HG03439 (cell line): Measurements from ENCODE around the gene CENPC.
"Not testable (repeated sequence)": the region's sequence is repeated elsewhere in the genome, so short reads cannot be mapped to it uniquely, and the experiment has no call there.

ENCODE experiments used
- ATAC-seq: cut with Tn5 transposase; IDR thresholded peaks from one replicate; pipeline ENCODE4 v1.9.1; 2021; ENCODE audit warnings: mild to moderate bottlenecking, moderate library complexity; ENCODE audit not compliant: unreplicated experiment

CENPC gene

DNA sequence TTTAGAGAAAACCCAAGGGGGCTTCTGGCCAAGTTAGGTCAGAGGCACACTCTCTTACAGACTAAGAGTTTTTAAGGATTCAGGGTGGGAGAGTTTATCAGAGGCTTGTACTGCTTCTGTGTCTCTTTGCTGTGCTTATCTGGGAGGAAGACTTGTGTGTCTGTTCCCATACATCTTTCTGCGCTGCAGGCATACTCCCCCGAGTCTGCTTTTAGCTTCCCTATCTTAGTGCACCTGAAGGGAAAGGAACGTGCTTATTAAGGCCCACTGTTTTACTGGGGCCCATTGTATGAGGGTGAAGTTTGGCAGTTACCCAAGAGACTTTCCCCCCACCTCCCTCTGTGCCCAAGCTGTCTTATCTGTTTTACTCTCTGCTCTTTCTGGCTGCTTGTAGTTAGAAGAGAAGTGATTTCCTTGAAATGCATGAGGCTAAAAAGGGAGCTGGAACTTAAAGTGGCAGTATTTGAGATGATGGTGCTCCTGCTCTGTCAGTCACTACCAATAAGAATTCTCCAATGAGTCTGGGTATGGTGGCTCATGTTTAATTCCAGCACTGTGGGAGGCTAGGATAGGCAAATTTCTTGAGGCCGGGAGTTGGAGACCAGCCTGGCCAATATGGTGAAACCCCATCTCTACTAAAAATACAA, 7.0 kb upstream of the CENPC start:
- not testable (repeated sequence) for ATAC-seq

- peak; percentile 37 for ATAC-seq
Observed at GRCh38 chr4:67550857-67551256, 5.6 kb upstream of the CENPC start.

DNA sequence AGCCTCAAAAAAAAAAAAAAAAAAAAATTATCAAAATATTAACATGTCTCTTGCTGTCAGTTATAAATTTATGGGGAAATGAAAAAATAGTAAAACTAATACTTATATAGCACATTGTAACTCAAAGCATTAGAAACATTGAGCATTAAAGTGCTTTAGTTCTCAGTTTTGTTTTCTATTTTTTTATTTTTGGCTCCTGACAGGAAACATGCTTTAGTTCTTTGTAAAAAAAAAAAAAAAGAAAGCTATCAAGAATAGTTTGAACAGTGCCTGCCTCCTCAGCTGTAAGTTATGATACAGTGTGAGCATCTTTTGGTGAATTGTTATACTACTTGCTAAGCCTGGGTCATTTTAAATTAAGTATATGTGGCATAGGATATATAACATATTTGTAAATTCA, 5.1 kb upstream of the CENPC start:
- peak; percentile 22 for ATAC-seq

DNA sequence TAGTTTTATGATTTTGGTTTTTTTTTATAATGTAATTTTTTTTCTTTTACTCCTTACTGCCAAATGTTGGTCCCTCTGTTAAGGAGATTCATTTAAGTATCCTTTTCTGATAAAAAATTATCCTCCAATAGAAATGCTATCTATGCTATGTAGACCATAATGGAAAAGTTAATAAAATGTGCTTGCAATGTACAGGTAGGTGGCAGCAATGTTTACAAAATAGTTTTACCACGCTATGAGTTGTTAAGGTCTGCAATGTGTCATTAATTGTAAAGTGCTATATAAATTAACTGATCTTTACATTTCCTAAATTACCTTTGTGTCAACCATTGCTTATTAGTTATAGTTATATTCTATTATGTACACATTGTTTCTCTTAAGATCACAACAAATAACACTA, 3.8 kb upstream of the CENPC start:
- ATAC-seq: peak; percentile 30

DNA sequence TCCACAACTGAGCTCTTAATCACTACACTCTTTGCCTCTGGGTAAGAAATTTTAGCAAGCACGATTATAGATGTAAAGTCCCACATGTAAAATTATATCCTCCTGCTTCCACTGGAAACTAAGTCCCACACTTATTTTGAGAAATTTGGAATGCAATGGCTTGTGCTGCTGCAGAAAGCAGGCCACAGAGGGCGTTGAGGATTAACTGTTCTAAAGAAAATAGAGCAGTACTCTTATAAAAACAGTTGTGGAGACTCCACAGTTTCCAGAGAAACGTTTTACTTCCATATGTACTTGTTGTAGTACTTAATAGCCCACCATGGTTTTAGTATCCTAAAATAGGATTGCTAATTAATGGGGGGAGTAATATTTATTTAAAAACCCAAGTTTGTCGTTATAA, 1.7 kb upstream of the CENPC start:
- ATAC-seq: no peak

- no peak for ATAC-seq
Observed at GRCh38 chr4:67546004-67546356, 677 bp upstream of the CENPC start.

DNA sequence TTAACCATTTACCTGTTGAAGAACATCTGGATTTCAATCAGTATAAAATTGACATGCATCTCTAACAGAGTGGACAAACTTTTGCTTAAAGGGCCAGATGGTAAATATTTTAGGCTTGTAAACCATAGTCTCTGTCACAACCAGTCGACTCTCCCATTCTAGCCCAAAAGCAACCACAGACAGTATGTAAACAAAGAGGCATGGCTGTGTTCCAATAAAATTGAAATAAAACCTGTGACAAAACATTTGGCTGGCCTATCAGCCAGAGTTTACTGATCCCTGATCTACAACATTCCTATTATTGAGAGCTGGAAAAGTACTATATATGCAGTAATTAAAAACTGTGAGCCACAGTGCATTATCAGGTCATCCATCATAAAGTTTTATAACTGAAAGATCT, 3.2 kb downstream of the CENPC start:
- ATAC-seq: no peak

DNA sequence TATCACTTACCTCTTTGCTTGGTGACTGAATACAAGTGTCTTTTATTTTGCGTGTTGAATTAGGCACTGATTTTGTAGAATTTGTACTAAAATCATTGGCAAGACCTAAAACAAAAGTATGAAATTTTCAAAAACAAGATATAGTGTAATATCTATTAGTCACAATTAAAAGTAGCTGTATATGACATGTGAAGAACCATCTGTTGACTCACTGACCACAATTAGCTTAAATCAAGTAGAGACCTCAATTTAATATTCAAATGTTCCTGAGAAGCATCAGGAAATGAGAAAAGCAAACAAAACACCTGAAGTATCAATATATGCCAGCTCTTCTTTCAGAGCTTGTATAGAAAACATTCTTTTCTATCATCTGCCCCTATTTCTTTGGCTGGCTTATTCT, 5.5 kb downstream of the CENPC start:
- ATAC-seq: no peak

- ATAC-seq: no peak
Observed at GRCh38 chr4:67535280-67535840, 9.9 kb downstream of the CENPC start.

GRCh38 chr4:67533112-67533511, 12.2 kb downstream of the CENPC start:
- no peak for ATAC-seq

- not testable (repeated sequence) for ATAC-seq
Observed at GRCh38 chr4:67532397-67532796, 12.9 kb downstream of the CENPC start.

- ATAC-seq: no peak
Observed at GRCh38 chr4:67531379-67531962, 13.8 kb downstream of the CENPC start.

- not testable (repeated sequence) for ATAC-seq
Observed at GRCh38 chr4:67524140-67524539, 21.2 kb downstream of the CENPC start.

GRCh38 chr4:67522851-67523671, 22.2 kb downstream of the CENPC start:
- ATAC-seq: no peak

DNA sequence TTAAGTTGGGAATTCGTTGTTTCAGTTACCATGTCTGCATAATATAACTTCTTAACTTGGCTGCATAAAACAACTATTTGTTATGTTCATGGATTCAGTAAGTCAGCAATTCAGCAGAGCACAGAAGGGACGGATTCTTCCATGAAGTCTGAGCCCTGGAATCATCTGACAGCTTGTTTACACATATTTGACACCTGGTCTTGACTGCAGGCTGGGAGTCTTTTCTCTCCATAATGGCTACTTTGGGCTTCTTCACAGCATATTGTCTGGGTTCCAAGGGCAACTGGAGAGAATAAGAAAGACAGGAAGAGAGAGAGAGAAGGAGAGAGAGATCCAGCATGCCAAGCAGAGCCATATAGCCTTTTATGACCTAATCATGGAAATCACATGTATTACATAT, 23.1 kb downstream of the CENPC start:
- no peak for ATAC-seq

GRCh38 chr4:67521506-67521905, 23.8 kb downstream of the CENPC start:
- peak; percentile 94 for ATAC-seq

DNA sequence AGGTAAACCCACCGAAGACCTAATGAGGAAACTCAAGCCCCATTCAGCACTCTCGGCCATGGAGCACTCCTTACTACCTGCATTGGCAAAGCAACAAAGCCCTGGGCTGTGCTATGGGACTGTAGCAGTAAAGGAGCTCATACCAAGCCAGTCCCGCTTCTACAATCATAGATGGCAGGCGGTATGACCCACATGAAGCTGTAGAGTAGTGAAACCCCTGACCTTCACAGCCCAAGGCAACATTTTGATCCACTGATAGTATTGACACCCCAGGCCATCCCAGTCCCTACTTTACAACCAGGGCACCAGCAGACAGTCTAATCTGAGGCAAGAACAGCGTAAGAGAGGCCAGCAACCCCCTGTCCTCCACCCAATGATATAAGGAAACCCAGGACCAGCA, 25.2 kb downstream of the CENPC start:
- ATAC-seq: no peak

- no peak for ATAC-seq
Observed at GRCh38 chr4:67512501-67512900, 32.8 kb downstream of the CENPC start.

DNA sequence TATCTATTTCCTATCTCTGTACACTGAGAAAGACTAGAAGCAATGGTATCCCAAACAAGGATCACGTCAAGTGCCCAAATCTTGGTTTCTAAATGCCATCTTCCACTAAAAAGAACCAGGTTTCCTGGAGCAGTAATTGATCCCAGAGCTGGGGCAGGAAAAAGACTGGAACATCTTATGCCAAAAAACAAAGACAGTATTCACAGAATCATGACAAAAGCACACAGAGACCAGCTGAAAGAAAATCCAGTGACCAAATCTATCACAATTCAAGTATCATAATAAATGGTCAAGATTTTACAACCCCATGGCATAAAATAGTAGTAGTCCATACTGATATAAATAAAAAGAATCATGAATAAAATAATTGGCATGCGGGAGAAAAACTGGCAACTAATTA, 44.9 kb downstream of the CENPC start:
- ATAC-seq: no peak

- no peak for ATAC-seq
Observed at GRCh38 chr4:67499799-67500198, 45.5 kb downstream of the CENPC start.

GRCh38 chr4:67483868-67484602, 61.3 kb downstream of the CENPC start:
- peak; percentile 52 for ATAC-seq
